Progenitor cell of endocrine pancreas (in vitro differentiated cells): ENCODE data around the gene SUB1. TPM values are rescaled to one million over a fixed set of nuclear protein-coding genes. Genes with fewer than 3 reads are reported as not detected.

Experiments
- total RNA-seq: library from RNA; stranded (reverse); gene quantifications from 2 replicates; pipeline ENCODE4 v1.2.1, GENCODE V29; 2021

Gene SUB1
- total RNA-seq, 1 donor from 2014 or later: 211 TPM

Other genes with a start within 250 kb of the SUB1 start
- gene ZFR, start 140.8 kb upstream of the SUB1 start, total RNA-seq: 75.6 and 78.6 TPM in 2 replicates
- gene NPR3, start 125.8 kb downstream of the SUB1 start, total RNA-seq: 0.89 and 1.0 TPM in 2 replicates